Measurements from ENCODE around the gene PIP.

GRCh38 chr7:143147070-143147469, 15.2 kb downstream of the PIP start:
- no peak for TF ChIP-seq POLR2A (IDR thresholded peaks at IDR 0.05)
- TF ChIP-seq CTCF (IDR thresholded peaks at IDR 0.05): no peak
